HepG2 (cell line): Measurements from ENCODE around the gene TCAP. TPM values are rescaled to one million over a fixed set of nuclear protein-coding genes. Genes with fewer than 3 reads are reported as not detected.

ENCODE experiments used
- CHD4 ChIP-seq: fragments of 200-600 bp; sonication (generic); IDR thresholded peaks from 2 replicates; pipeline ENCODE4 v1.7.0; 2017; ENCODE audit warnings: mild to moderate bottlenecking, low read length, borderline replicate concordance
- FOXJ3 ChIP-seq: sonication (generic); formaldehyde crosslinking; IDR thresholded peaks from 2 replicates; pipeline ENCODE4 v1.4.0; 2020; ENCODE audit warnings: missing genetic modification reagents, mild to moderate bottlenecking, borderline replicate concordance
- JUN ChIP-seq: sonication (generic); formaldehyde crosslinking; IDR thresholded peaks from 2 replicates; pipeline ENCODE4 v1.4.0; 2020; ENCODE audit warnings: mild to moderate bottlenecking, missing genetic modification reagents
- PCBP2 ChIP-seq: fragments of 200-400 bp; formaldehyde crosslinking; optimal IDR thresholded peaks from 2 replicates; pipeline ENCODE3; 2018; ENCODE audit warnings: low read length, low read depth; ENCODE audit not compliant: poor library complexity, severe bottlenecking
- SP4 ChIP-seq: sonication (generic); formaldehyde crosslinking; IDR thresholded peaks from 2 replicates; pipeline ENCODE4 v1.8.1; 2023; ENCODE audit warnings: mild to moderate bottlenecking, missing genetic modification reagents
- ZBTB8A ChIP-seq: sonication (generic); formaldehyde crosslinking; IDR thresholded peaks from 2 replicates; pipeline ENCODE4 v1.4.0; 2020; ENCODE audit warnings: mild to moderate bottlenecking, low read depth, missing genetic modification reagents, borderline replicate concordance
- ZFP82 ChIP-seq: sonication (generic); formaldehyde crosslinking; IDR thresholded peaks from 2 replicates; pipeline ENCODE4 v1.5.1; 2020; ENCODE audit warnings: mild to moderate bottlenecking, missing genetic modification reagents, borderline replicate concordance
- ZNF33B ChIP-seq: sonication (generic); formaldehyde crosslinking; IDR thresholded peaks from 2 replicates; pipeline ENCODE4 v1.5.1; 2020; ENCODE audit warnings: mild to moderate bottlenecking, missing genetic modification reagents
- ZNF615 ChIP-seq: sonication (generic); formaldehyde crosslinking; IDR thresholded peaks from 2 replicates; pipeline ENCODE4 v1.5.0; 2020; ENCODE audit warnings: mild to moderate bottlenecking, missing genetic modification reagents, borderline replicate concordance
- ZNF703 ChIP-seq: sonication (generic); formaldehyde crosslinking; IDR thresholded peaks from 2 replicates; pipeline ENCODE4 v1.5.1; 2020; ENCODE audit warnings: missing genetic modification reagents, mild to moderate bottlenecking, moderate library complexity, borderline replicate concordance
- polyA plus RNA-seq, 8 experiments: library from polyadenylated mRNA; depleted of rRNA in 3 of 8; stranded (reverse) in 7 of 8; unstranded in 1 of 8; fragments of >200 nt; fragmentation: Illumina TruSeq in 4 of 8; extraction: Trizol in 4 of 8; gene quantifications; 2 replicates each; pipeline versions ENCODE4 v1.2.1 to v1.2.3, GENCODE V29; 2011 to 2016; ENCODE audit warnings: low read depth in 4 of 8, missing spikeins in 1 of 8, mixed read lengths in 1 of 8; ENCODE audit not compliant: insufficient read depth in 1 of 8
- total RNA-seq, 5 experiments: library from RNA; depleted of rRNA; stranded (reverse); fragments of >200 nt; fragmentation: Illumina TruSeq; extraction: Trizol; gene quantifications; 2 replicates each; pipeline ENCODE4 v1.2.3, GENCODE V29; 2016; ENCODE audit warnings: low read depth in 1 of 5
- TF ChIP-seq, protein P1 (sequence below): sonication (generic); formaldehyde crosslinking; IDR thresholded peaks from 2 replicates; pipeline ENCODE4 v1.5.0; 2020; ENCODE audit warnings: mild to moderate bottlenecking, missing genetic modification reagents, borderline replicate concordance
- TF ChIP-seq, protein P2 (sequence below): sonication (generic); formaldehyde crosslinking; conservative IDR thresholded peaks from 2 replicates; pipeline ENCODE4 v1.4.0; 2020; ENCODE audit warnings: missing genetic modification reagents
- TF ChIP-seq, protein P3 (sequence below): IDR thresholded peaks from 2 replicates; pipeline ENCODE4 v1.6.1; 2016; ENCODE audit warnings: missing compliant biosample characterization, missing genetic modification reagents, borderline replicate concordance
- TF ChIP-seq, protein P4 (sequence below): sonication (generic); formaldehyde crosslinking; IDR thresholded peaks from 2 replicates; pipeline ENCODE4 v1.8.0; 2022; ENCODE audit warnings: mild to moderate bottlenecking, missing genetic modification reagents

TCAP gene
- total and polyA plus RNA-seq, 2 of the 13 experiments (the other 11 are each of a cell fraction or from before 2014, with no cell fraction given) = 0.24 to 0.65 TPM

DNA sequence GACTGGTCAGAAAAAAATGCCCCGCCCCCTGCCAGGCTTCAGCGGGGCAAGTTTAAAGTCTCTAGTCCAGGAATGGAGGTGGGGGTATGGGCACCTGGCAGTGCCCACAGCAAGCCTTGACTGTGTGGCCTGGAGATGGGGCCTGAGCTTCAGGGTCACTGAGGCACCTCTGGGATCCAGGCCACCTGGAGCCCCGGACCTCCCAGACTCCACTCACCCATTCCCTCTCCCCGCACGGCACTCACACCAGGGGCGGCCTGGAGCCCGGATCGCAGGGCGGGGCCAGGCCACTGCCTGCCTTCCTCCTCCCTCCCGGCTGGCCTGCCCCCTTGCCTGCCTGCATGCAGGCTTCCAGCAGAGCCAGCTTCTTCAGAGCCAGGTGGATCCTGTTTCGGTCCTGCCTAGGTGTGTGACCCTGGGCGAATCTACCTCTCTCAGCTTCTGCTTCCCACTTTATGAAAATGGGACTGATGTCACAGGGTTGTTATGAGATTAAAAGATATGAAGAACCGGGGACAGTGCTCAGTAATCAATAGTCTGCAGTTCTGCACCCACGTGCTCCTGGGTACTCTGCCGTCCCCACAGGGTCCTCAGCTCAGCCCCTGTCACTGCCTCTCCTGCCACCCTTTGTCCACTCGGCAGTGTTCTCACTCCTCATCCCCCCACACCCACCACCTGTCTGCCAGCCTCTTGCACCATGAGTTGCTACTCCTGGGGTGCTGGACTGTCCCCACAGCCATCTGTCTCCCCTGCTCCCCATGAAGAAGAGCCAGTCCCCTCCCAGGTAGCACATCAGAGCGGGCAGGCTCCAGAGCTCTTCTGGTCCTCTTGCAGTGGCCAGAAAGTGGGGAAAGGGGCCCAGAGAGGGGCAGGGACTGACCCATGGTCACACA, 1.2 kb upstream of the TCAP start (continued):
- TF ChIP-seq, protein P1, sequence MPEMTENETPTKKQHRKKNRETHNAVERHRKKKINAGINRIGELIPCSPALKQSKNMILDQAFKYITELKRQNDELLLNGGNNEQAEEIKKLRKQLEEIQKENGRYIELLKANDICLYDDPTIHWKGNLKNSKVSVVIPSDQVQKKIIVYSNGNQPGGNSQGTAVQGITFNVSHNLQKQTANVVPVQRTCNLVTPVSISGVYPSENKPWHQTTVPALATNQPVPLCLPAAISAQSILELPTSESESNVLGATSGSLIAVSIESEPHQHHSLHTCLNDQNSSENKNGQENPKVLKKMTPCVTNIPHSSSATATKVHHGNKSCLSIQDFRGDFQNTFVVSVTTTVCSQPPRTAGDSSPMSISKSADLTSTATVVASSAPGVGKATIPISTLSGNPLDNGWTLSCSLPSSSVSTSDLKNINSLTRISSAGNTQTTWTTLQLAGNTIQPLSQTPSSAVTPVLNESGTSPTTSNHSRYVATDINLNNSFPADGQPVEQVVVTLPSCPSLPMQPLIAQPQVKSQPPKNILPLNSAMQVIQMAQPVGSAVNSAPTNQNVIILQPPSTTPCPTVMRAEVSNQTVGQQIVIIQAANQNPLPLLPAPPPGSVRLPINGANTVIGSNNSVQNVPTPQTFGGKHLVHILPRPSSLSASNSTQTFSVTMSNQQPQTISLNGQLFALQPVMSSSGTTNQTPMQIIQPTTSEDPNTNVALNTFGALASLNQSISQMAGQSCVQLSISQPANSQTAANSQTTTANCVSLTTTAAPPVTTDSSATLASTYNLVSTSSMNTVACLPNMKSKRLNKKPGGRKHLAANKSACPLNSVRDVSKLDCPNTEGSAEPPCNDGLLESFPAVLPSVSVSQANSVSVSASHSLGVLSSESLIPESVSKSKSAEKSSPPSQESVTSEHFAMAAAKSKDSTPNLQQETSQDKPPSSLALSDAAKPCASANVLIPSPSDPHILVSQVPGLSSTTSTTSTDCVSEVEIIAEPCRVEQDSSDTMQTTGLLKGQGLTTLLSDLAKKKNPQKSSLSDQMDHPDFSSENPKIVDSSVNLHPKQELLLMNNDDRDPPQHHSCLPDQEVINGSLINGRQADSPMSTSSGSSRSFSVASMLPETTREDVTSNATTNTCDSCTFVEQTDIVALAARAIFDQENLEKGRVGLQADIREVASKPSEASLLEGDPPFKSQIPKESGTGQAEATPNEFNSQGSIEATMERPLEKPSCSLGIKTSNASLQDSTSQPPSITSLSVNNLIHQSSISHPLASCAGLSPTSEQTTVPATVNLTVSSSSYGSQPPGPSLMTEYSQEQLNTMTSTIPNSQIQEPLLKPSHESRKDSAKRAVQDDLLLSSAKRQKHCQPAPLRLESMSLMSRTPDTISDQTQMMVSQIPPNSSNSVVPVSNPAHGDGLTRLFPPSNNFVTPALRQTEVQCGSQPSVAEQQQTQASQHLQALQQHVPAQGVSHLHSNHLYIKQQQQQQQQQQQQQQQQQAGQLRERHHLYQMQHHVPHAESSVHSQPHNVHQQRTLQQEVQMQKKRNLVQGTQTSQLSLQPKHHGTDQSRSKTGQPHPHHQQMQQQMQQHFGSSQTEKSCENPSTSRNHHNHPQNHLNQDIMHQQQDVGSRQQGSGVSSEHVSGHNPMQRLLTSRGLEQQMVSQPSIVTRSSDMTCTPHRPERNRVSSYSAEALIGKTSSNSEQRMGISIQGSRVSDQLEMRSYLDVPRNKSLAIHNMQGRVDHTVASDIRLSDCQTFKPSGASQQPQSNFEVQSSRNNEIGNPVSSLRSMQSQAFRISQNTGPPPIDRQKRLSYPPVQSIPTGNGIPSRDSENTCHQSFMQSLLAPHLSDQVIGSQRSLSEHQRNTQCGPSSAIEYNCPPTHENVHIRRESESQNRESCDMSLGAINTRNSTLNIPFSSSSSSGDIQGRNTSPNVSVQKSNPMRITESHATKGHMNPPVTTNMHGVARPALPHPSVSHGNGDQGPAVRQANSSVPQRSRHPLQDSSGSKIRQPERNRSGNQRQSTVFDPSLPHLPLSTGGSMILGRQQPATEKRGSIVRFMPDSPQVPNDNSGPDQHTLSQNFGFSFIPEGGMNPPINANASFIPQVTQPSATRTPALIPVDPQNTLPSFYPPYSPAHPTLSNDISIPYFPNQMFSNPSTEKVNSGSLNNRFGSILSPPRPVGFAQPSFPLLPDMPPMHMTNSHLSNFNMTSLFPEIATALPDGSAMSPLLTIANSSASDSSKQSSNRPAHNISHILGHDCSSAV (CRISPR knock-in tag) = no peak
- TF ChIP-seq ZBTB8A (CRISPR knock-in tag) = no peak
- TF ChIP-seq, protein P2, sequence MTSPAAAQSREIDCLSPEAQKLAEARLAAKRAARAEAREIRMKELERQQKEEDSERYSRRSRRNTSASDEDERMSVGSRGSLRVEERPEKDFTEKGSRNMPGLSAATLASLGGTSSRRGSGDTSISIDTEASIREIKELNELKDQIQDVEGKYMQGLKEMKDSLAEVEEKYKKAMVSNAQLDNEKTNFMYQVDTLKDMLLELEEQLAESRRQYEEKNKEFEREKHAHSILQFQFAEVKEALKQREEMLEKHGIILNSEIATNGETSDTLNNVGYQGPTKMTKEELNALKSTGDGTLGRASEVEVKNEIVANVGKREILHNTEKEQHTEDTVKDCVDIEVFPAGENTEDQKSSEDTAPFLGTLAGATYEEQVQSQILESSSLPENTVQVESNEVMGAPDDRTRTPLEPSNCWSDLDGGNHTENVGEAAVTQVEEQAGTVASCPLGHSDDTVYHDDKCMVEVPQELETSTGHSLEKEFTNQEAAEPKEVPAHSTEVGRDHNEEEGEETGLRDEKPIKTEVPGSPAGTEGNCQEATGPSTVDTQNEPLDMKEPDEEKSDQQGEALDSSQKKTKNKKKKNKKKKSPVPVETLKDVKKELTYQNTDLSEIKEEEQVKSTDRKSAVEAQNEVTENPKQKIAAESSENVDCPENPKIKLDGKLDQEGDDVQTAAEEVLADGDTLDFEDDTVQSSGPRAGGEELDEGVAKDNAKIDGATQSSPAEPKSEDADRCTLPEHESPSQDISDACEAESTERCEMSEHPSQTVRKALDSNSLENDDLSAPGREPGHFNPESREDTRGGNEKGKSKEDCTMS (CRISPR knock-in tag) = no peak
- TF ChIP-seq JUN = no peak
- no peak for TF ChIP-seq PCBP2
- TF ChIP-seq ZFP82 (CRISPR knock-in tag) = no peak
- TF ChIP-seq ZNF703 = no peak
- no peak for TF ChIP-seq ZNF615 (CRISPR knock-in tag)
- TF ChIP-seq, protein P3, sequence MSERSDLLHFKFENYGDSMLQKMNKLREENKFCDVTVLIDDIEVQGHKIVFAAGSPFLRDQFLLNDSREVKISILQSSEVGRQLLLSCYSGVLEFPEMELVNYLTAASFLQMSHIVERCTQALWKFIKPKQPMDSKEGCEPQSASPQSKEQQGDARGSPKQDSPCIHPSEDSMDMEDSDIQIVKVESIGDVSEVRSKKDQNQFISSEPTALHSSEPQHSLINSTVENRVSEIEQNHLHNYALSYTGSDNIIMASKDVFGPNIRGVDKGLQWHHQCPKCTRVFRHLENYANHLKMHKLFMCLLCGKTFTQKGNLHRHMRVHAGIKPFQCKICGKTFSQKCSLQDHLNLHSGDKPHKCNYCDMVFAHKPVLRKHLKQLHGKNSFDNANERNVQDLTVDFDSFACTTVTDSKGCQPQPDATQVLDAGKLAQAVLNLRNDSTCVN (CRISPR knock-in tag) = no peak
- no peak for TF ChIP-seq SP4 (CRISPR knock-in tag)
- TF ChIP-seq, protein P4, sequence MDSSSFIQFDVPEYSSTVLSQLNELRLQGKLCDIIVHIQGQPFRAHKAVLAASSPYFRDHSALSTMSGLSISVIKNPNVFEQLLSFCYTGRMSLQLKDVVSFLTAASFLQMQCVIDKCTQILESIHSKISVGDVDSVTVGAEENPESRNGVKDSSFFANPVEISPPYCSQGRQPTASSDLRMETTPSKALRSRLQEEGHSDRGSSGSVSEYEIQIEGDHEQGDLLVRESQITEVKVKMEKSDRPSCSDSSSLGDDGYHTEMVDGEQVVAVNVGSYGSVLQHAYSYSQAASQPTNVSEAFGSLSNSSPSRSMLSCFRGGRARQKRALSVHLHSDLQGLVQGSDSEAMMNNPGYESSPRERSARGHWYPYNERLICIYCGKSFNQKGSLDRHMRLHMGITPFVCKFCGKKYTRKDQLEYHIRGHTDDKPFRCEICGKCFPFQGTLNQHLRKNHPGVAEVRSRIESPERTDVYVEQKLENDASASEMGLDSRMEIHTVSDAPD (CRISPR knock-in tag) = no peak
- no peak for TF ChIP-seq ZNF33B
- no peak for TF ChIP-seq FOXJ3 (CRISPR knock-in tag)
- TF ChIP-seq CHD4 = no peak
